Muscle of leg (tissue), 11 donors: ENCODE data around the gene CRYBG1. TPM values are rescaled to one million over a fixed set of nuclear protein-coding genes. Genes with fewer than 3 reads are reported as not detected.

Source experiments
- DNase-seq: peaks from one replicate; pipeline ENCODE4 v3.0.0; 2013
- H3K27ac ChIP-seq: one replicate; pipeline ENCODE4 v1.5.1; 2013; ENCODE audit warnings: mild to moderate bottlenecking, low read length, control low read depth
- H3K27me3 ChIP-seq: one replicate; pipeline ENCODE4 v1.6.1; 2013; ENCODE audit warnings: low read length; ENCODE audit not compliant: control insufficient read depth, insufficient read depth
- H3K36me3 ChIP-seq: one replicate; pipeline ENCODE4 v1.6.1; 2013; ENCODE audit warnings: low read length; ENCODE audit not compliant: control insufficient read depth, insufficient read depth
- H3K4me1 ChIP-seq: one replicate; pipeline ENCODE4 v1.6.1; 2013; ENCODE audit warnings: low read length; ENCODE audit not compliant: control insufficient read depth, insufficient read depth
- H3K4me3 ChIP-seq: one replicate; pipeline ENCODE4 v1.5.1; 2013; ENCODE audit warnings: low read length, control low read depth
- H3K9me3 ChIP-seq: replicated peaks from 2 replicates; pipeline ENCODE4 v1.6.1; 2013; ENCODE audit warnings: low read depth, low read length; ENCODE audit not compliant: control insufficient read depth
- WGBS: methylation state at CpG from one replicate; pipeline ENCODE4 v1.1.5; 2013; ENCODE audit warnings: missing lambda C conversion rate; ENCODE audit not compliant: insufficient coverage; 5-methylcytosine and 5-hydroxymethylcytosine counted together
- polyA plus RNA-seq, 8 donors: library from polyadenylated mRNA; unstranded; fragments of 120-200 nt; gene quantifications; one replicate each; pipeline versions ENCODE4 v1.2.1 to v1.2.3, GENCODE V29; 2013; ENCODE audit warnings: inconsistent platforms in 1 of 8, low replicate concordance in 1 of 8; ENCODE audit not compliant: insufficient read length in 8 of 8, insufficient read depth in 1 of 8
- total RNA-seq: library from RNA; stranded (reverse); fragments of 120-200 nt; gene quantifications from one replicate; pipeline ENCODE4 v1.2.4, GENCODE V29; 2013

Gene CRYBG1
- total and polyA plus RNA-seq, 9 donors, result 1.9 to 5.4 (median 2.3) TPM

GRCh38 chr6:106339334-106340029, 21.0 kb upstream of the CRYBG1 start:
- H3K36me3 ChIP-seq, result no peaks in the 10 kb centered on the region
- H3K27me3 ChIP-seq, result peaks cover 3% of the 10 kb centered on the region
- H3K4me1 ChIP-seq, result no peaks in the 10 kb centered on the region
- H3K4me3 ChIP-seq, result no peak overlapping the region
- H3K27ac ChIP-seq, result no peak overlapping the region
- DNase-seq, result peak; percentile 37
- no peaks in the 10 kb centered on the region for H3K9me3 ChIP-seq
- WGBS, result 7% methylated on average over 6 of the region's 9 CpGs

GRCh38 chr6:106347219-106347618, 13.3 kb upstream of the CRYBG1 start:
- no peak overlapping the region for H3K4me3 ChIP-seq
- no peaks in the 10 kb centered on the region for H3K4me1 ChIP-seq
- no peak for DNase-seq
- H3K27me3 ChIP-seq, result peaks cover 4% of the 10 kb centered on the region
- no peaks in the 10 kb centered on the region for H3K9me3 ChIP-seq
- H3K27ac ChIP-seq, result no peak overlapping the region
- H3K36me3 ChIP-seq, result no peaks in the 10 kb centered on the region
- no CpG with 5 or more reads among the region's 1 CpG for WGBS

GRCh38 chr6:106356378-106356777, 4.1 kb upstream of the CRYBG1 start:
- Histone ChIP-seq H3K36me3 (no peaks in the 10 kb centered on the region), H3K4me3 (no peak overlapping the region), H3K4me1 (peaks cover 11% of the 10 kb centered on the region), H3K27ac (no peak overlapping the region), H3K27me3 (peaks cover 26% of the 10 kb centered on the region), H3K9me3 (peaks cover 2% of the 10 kb centered on the region)
- WGBS, result 70% methylated on average over 1 of the region's 1 CpG
- DNase-seq, result no peak

- Histone ChIP-seq H3K9me3 (no peaks in the 10 kb centered on the region), H3K4me3 (no peak overlapping the region), H3K36me3 (no peaks in the 10 kb centered on the region), H3K27ac (no peak overlapping the region), H3K27me3 (peaks cover 29% of the 10 kb centered on the region), H3K4me1 (peaks cover 11% of the 10 kb centered on the region)
- no peak for DNase-seq
- WGBS, result 10% methylated on average over 6 of the region's 12 CpGs
Observed at GRCh38 chr6:106359959-106360409, 533 bp upstream of the CRYBG1 start.

- Histone ChIP-seq H3K9me3 (no peaks in the 10 kb centered on the region), H3K4me1 (peaks cover 11% of the 10 kb centered on the region), H3K36me3 (no peaks in the 10 kb centered on the region), H3K4me3 (peak overlapping the region; percentile 21), H3K27me3 (peaks cover 29% of the 10 kb centered on the region), H3K27ac (no peak overlapping the region)
- DNase-seq, result no peak
- WGBS, result 2% methylated on average over 21 of the region's 31 CpGs
Observed at GRCh38 chr6:106360989-106361430, 493 bp downstream of the CRYBG1 start.

- Histone ChIP-seq H3K9me3 (no peaks in the 10 kb centered on the region), H3K36me3 (no peaks in the 10 kb centered on the region), H3K4me3 (no peak overlapping the region), H3K27ac (no peak overlapping the region), H3K4me1 (peaks cover 11% of the 10 kb centered on the region), H3K27me3 (peaks cover 26% of the 10 kb centered on the region)
- no peak for DNase-seq
- WGBS, result 100% methylated on average over 3 of the region's 3 CpGs
Observed at GRCh38 chr6:106363401-106364138, 3.1 kb downstream of the CRYBG1 start.

GRCh38 chr6:106369739-106370138, 9.2 kb downstream of the CRYBG1 start:
- Histone ChIP-seq H3K27ac (no peak overlapping the region), H3K9me3 (no peaks in the 10 kb centered on the region), H3K27me3 (no peaks in the 10 kb centered on the region), H3K4me3 (no peak overlapping the region), H3K4me1 (no peaks in the 10 kb centered on the region), H3K36me3 (no peaks in the 10 kb centered on the region)
- WGBS, result no CpG with 5 or more reads among the region's 2 CpGs
- no peak for DNase-seq

- Histone ChIP-seq H3K27me3 (no peaks in the 10 kb centered on the region), H3K9me3 (no peaks in the 10 kb centered on the region), H3K36me3 (no peaks in the 10 kb centered on the region), H3K27ac (no peak overlapping the region), H3K4me3 (no peak overlapping the region), H3K4me1 (no peaks in the 10 kb centered on the region)
- no CpG with 5 or more reads among the region's 1 CpG for whole genome bisulfite sequencing
- DNase-seq, result no peak
Observed at GRCh38 chr6:106370639-106371038, 10.1 kb downstream of the CRYBG1 start.

GRCh38 chr6:106372838-106373501, 12.5 kb downstream of the CRYBG1 start:
- no peaks in the 10 kb centered on the region for H3K36me3 ChIP-seq
- H3K4me1 ChIP-seq, result no peaks in the 10 kb centered on the region
- WGBS, result no CpG with 5 or more reads among the region's 4 CpGs

More at GRCh38 chr6:106372838-106373501, 12.5 kb downstream of the CRYBG1 start:
- Histone ChIP-seq H3K4me3 (no peak overlapping the region), H3K27ac (no peak overlapping the region), H3K9me3 (no peaks in the 10 kb centered on the region), H3K27me3 (no peaks in the 10 kb centered on the region)
- no peak for DNase-seq
